Measurements from ENCODE around the gene NOM1.

NOM1 gene

DNA sequence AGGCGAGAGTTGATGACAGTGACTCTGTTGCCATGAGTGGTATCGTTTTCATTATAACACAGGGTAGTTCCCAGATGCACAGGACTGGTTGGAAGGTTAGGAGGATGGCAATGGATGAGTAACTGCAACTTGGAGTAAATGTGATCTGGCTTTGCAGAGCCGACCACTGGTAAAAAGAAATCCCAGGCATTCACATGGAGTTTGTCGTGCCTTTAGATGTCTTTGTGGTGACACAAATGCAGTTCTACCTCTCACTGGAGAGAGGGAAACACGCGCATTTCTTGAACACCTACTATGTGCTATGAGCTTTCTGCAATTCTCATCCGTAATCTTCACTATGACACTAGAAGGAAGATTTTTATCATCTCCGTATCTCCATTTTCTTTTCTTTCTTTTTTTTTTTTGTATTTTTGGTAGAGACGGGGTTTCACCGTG is 62.6 kb downstream of the NOM1 start:
- H3K4me1 ChIP-seq (ENCODE audit: control extremely low read depth in 1 of 4, control insufficient read depth in 4 of 4, insufficient read depth in 4 of 4, low read length in 3 of 4): peaks cover 0 to 33% (median 15%) of the 10 kb centered on the region in 4 experiments
- WGBS (ENCODE audit: insufficient coverage): 8% methylated on average over 4 of the region's 10 CpGs
- no peak overlapping the region for H3K27ac ChIP-seq (ENCODE audit: insufficient read depth in 1 of 2, low read depth in 1 of 2, low read length in 2 of 2, poor library complexity in 1 of 2, severe bottlenecking in 2 of 2)
- ChIA-PET CTCF (interaction anchor here (3.6 kb wide), 1 partner anchor 10 kb away, joined by 11 read pairs; no protein-coding TSS in a partner anchor), POLR2A (no interaction called here)
- H3K27me3 ChIP-seq (replicated peaks in 2 of 5; ENCODE audit: control insufficient read depth in 4 of 5, insufficient read depth in 5 of 5, low read length in 4 of 5): peaks cover 21 to 97% (median 73%) of the 10 kb centered on the region in 5 experiments
- H3K4me3 ChIP-seq (ENCODE audit: control insufficient read depth in 1 of 7, extremely low read depth in 1 of 7, insufficient read depth in 4 of 7, low read depth in 2 of 7, low read length in 6 of 7): no peak overlapping the region
- H3K9me3 ChIP-seq (ENCODE audit: control extremely low read depth in 1 of 5, control insufficient read depth in 4 of 5, insufficient read depth in 2 of 5, low read depth in 1 of 5, low read length in 4 of 5): no peaks in the 10 kb centered on the region
- no peaks in the 10 kb centered on the region for H3K36me3 ChIP-seq (ENCODE audit: control insufficient read depth in 4 of 4, insufficient read depth in 4 of 4, low read length in 3 of 4)
- DNase-seq: no peak

GRCh38 chr7:157013101-157013500 is 63.6 kb downstream of the NOM1 start:
- ChIA-PET POLR2A (no interaction called here), CTCF (interaction anchor here (3.6 kb wide), 1 partner anchor 11 kb away, joined by 11 read pairs; no protein-coding TSS in a partner anchor)
- Histone ChIP-seq H3K27me3 (replicated peaks in 2 of 5; ENCODE audit: control insufficient read depth in 4 of 5, insufficient read depth in 5 of 5, low read length in 4 of 5) (peaks cover 21 to 97% (median 70%) of the 10 kb centered on the region in 5 experiments), H3K4me3 (ENCODE audit: control insufficient read depth in 1 of 7, extremely low read depth in 1 of 7, insufficient read depth in 4 of 7, low read depth in 2 of 7, low read length in 6 of 7) (no peak overlapping the region), H3K36me3 (ENCODE audit: control insufficient read depth in 4 of 4, insufficient read depth in 4 of 4, low read length in 3 of 4) (no peaks in the 10 kb centered on the region), H3K4me1 (ENCODE audit: control extremely low read depth in 1 of 4, control insufficient read depth in 4 of 4, insufficient read depth in 4 of 4, low read length in 3 of 4) (peaks cover 0 to 35% (median 15%) of the 10 kb centered on the region in 4 experiments), H3K27ac (ENCODE audit: insufficient read depth in 1 of 2, low read depth in 1 of 2, low read length in 2 of 2, poor library complexity in 1 of 2, severe bottlenecking in 2 of 2) (no peak overlapping the region), H3K9me3 (ENCODE audit: control extremely low read depth in 1 of 5, control insufficient read depth in 4 of 5, insufficient read depth in 2 of 5, low read depth in 1 of 5, low read length in 4 of 5) (no peaks in the 10 kb centered on the region)
- no peak for DNase-seq

- Histone ChIP-seq H3K27ac (ENCODE audit: insufficient read depth in 1 of 2, low read depth in 1 of 2, low read length in 2 of 2, poor library complexity in 1 of 2, severe bottlenecking in 2 of 2) (no peak overlapping the region), H3K4me1 (ENCODE audit: control extremely low read depth in 1 of 4, control insufficient read depth in 4 of 4, insufficient read depth in 4 of 4, low read length in 3 of 4) (peaks cover 0 to 41% (median 19%) of the 10 kb centered on the region in 4 experiments), H3K9me3 (ENCODE audit: control extremely low read depth in 1 of 5, control insufficient read depth in 4 of 5, insufficient read depth in 2 of 5, low read depth in 1 of 5, low read length in 4 of 5) (no peaks in the 10 kb centered on the region), H3K4me3 (ENCODE audit: control insufficient read depth in 1 of 7, extremely low read depth in 1 of 7, insufficient read depth in 4 of 7, low read depth in 2 of 7, low read length in 6 of 7) (no peak overlapping the region), H3K27me3 (replicated peaks in 2 of 5; ENCODE audit: control insufficient read depth in 4 of 5, insufficient read depth in 5 of 5, low read length in 4 of 5) (peaks cover 21 to 97% (median 66%) of the 10 kb centered on the region in 5 experiments), H3K36me3 (ENCODE audit: control insufficient read depth in 4 of 4, insufficient read depth in 4 of 4, low read length in 3 of 4) (no peaks in the 10 kb centered on the region)
- CTCF ChIA-PET: interaction anchor here (1.3 to 3.6 kb wide), 3 partner anchors 9 to 88 kb away, joined by 3 to 11 read pairs (median 5); no protein-coding TSS in a partner anchor
- DNase-seq: no peak
- WGBS (ENCODE audit: insufficient coverage): 21% methylated on average over 10 of the region's 13 CpGs
- POLR2A ChIA-PET: no interaction called here
Measured at GRCh38 chr7:157013602-157014549, 64.4 kb downstream of the NOM1 start.

DNA sequence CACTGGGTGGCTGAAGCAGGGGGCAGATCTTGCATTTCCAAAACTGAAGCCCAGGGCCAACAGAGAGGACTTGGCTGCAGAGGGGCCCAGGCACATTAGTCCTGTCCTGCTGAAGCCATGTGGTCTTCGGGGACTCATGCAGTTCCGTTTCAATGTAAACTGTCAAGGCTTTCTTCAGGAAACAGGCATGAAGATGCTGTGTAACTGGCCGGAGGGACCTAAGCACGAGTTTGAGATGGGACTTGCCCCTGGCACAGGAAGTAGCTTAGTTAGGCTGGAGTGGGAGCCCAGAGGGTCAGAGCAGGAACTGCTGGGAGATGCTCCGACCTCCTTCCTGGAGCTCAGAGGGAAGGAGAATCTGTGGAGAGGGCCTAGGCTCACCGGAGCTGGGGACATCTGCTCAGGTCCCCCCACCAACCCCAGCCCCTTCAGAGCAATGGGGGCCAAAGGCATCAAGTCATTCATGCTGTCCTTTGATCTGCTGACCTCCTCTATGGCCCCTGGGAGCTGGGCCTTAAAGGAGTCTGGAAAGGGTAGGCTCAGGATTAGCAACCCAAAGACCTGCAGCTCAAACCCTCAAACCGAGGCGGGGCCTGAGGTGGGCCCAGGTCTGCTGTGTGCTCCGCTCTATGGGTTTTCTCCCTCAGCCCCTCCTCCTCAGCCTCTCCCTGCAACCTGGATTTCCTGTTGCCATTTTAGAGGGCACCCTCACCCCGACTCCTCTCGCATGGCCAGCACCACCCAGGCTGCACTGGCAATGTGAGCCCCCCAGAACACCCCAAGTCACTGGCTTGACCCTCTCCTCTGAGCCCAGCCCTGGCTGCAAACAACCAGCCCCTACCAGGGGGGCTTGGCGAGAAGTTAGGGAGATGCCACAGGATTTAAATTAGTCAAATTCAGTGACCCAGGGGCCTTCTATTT is 65.4 kb downstream of the NOM1 start:
- H3K4me1 ChIP-seq (ENCODE audit: control extremely low read depth in 1 of 4, control insufficient read depth in 4 of 4, insufficient read depth in 4 of 4, low read length in 3 of 4): peaks cover 0 to 39% (median 19%) of the 10 kb centered on the region in 4 experiments
- no peak overlapping the region for H3K27ac ChIP-seq (ENCODE audit: insufficient read depth in 1 of 2, low read depth in 1 of 2, low read length in 2 of 2, poor library complexity in 1 of 2, severe bottlenecking in 2 of 2)
- WGBS (ENCODE audit: insufficient coverage): 21% methylated on average over 10 of the region's 12 CpGs
- ChIA-PET POLR2A (no interaction called here), CTCF (interaction anchor here (1.3 to 3.6 kb wide), 3 partner anchors 10 to 89 kb away, joined by 3 to 11 read pairs (median 5); no protein-coding TSS in a partner anchor)
- DNase-seq: no peak
- no peaks in the 10 kb centered on the region for H3K9me3 ChIP-seq (ENCODE audit: control extremely low read depth in 1 of 5, control insufficient read depth in 4 of 5, insufficient read depth in 2 of 5, low read depth in 1 of 5, low read length in 4 of 5)
- H3K36me3 ChIP-seq (ENCODE audit: control insufficient read depth in 4 of 4, insufficient read depth in 4 of 4, low read length in 3 of 4): no peaks in the 10 kb centered on the region
- peaks cover 21 to 99% (median 64%) of the 10 kb centered on the region in 5 experiments for H3K27me3 ChIP-seq (replicated peaks in 2 of 5; ENCODE audit: control insufficient read depth in 4 of 5, insufficient read depth in 5 of 5, low read length in 4 of 5)
- H3K4me3 ChIP-seq (ENCODE audit: control insufficient read depth in 1 of 7, extremely low read depth in 1 of 7, insufficient read depth in 4 of 7, low read depth in 2 of 7, low read length in 6 of 7): no peak overlapping the region

DNA sequence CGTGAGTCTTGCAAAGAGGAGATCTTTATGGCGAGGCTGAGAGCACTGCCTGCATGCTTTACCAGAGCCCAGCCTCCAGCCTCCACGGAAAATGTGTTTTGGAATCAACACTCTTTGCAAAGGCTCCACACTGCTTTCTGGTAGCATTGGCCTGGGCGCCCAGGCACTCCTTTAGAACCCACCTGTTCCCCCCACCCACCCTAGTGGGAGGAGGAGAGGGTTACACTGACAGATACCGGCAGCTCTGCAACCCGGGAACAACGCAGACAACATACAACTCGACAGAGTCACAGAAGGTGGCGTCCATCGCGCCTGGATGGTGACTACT is 66.5 kb downstream of the NOM1 start:
- POLR2A ChIA-PET: no interaction called here
- H3K4me3 ChIP-seq (ENCODE audit: control insufficient read depth in 1 of 7, extremely low read depth in 1 of 7, insufficient read depth in 4 of 7, low read depth in 2 of 7, low read length in 6 of 7): no peak overlapping the region
- peaks cover 0 to 35% (median 12%) of the 10 kb centered on the region in 4 experiments for H3K4me1 ChIP-seq (ENCODE audit: control extremely low read depth in 1 of 4, control insufficient read depth in 4 of 4, insufficient read depth in 4 of 4, low read length in 3 of 4)
- no peak for DNase-seq
- no peak overlapping the region for H3K27ac ChIP-seq (ENCODE audit: insufficient read depth in 1 of 2, low read depth in 1 of 2, low read length in 2 of 2, poor library complexity in 1 of 2, severe bottlenecking in 2 of 2)
- H3K27me3 ChIP-seq (replicated peaks in 2 of 5; ENCODE audit: control insufficient read depth in 4 of 5, insufficient read depth in 5 of 5, low read length in 4 of 5): peaks cover 21 to 100% (median 70%) of the 10 kb centered on the region in 5 experiments
- CTCF ChIA-PET: no interaction called here
- no peaks in the 10 kb centered on the region for H3K36me3 ChIP-seq (ENCODE audit: control insufficient read depth in 4 of 4, insufficient read depth in 4 of 4, low read length in 3 of 4)
- H3K9me3 ChIP-seq (ENCODE audit: control extremely low read depth in 1 of 5, control insufficient read depth in 4 of 5, insufficient read depth in 2 of 5, low read depth in 1 of 5, low read length in 4 of 5): no peaks in the 10 kb centered on the region
- 9% methylated on average over 7 of the region's 11 CpGs for WGBS (ENCODE audit: insufficient coverage)

GRCh38 chr7:157016352-157017041 is 67.0 kb downstream of the NOM1 start:
- POLR2A ChIA-PET: no interaction called here
- no peak for DNase-seq
- Histone ChIP-seq H3K27me3 (replicated peaks in 2 of 5; ENCODE audit: control insufficient read depth in 4 of 5, insufficient read depth in 5 of 5, low read length in 4 of 5) (peaks cover 21 to 100% (median 67%) of the 10 kb centered on the region in 5 experiments), H3K4me1 (ENCODE audit: control extremely low read depth in 1 of 4, control insufficient read depth in 4 of 4, insufficient read depth in 4 of 4, low read length in 3 of 4) (peaks cover 0 to 35% (median 12%) of the 10 kb centered on the region in 4 experiments), H3K36me3 (ENCODE audit: control insufficient read depth in 4 of 4, insufficient read depth in 4 of 4, low read length in 3 of 4) (no peaks in the 10 kb centered on the region), H3K4me3 (ENCODE audit: control insufficient read depth in 1 of 7, extremely low read depth in 1 of 7, insufficient read depth in 4 of 7, low read depth in 2 of 7, low read length in 6 of 7) (no peak overlapping the region), H3K9me3 (ENCODE audit: control extremely low read depth in 1 of 5, control insufficient read depth in 4 of 5, insufficient read depth in 2 of 5, low read depth in 1 of 5, low read length in 4 of 5) (no peaks in the 10 kb centered on the region), H3K27ac (ENCODE audit: insufficient read depth in 1 of 2, low read depth in 1 of 2, low read length in 2 of 2, poor library complexity in 1 of 2, severe bottlenecking in 2 of 2) (no peak overlapping the region)
- WGBS (ENCODE audit: insufficient coverage): 7% methylated on average over 16 of the region's 16 CpGs
- CTCF ChIA-PET: interaction anchor here (1.1 kb wide), 1 partner anchor 8 kb away, joined by 3 read pairs; no protein-coding TSS in a partner anchor
